HTERT RPE-1 (cell line): ENCODE measurements around the gene TERT.
"Not testable (repeated sequence)": the region's sequence is repeated elsewhere in the genome, so short reads cannot be mapped to it uniquely, and the experiment has no call there.

Experiments
- in situ Hi-C: fragments of 300-500 bp; cut with MboI; formaldehyde crosslinking; loops from 4 replicates; pipeline ENCODE4 v1.14.3; 2020; ENCODE audit warnings: low sequenced_read_pairs

The TERT gene

DNA sequence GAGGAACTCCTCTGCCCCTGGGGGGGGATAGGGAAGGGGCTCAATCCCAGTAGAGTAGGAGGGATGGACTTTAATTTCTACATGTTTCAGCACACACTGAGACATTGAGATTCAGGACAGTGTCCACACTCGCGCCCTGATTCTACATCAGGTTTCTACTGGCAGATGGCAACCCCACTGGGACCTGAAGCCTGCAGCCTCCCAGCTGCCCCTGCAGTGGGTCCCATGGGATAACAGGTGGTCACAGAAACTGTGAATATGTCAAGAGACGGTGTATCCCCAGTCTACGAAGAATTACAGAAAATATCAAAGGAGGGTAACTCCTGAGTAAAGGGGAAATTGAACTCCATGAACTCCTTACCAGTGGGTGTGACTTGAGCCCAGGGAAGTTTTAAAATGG lies 2.4 kb upstream of the TERT start:
- in situ Hi-C loops, result no loop called here

GRCh38 chr5:1295650-1296037 lies 776 bp upstream of the TERT start:
- in situ Hi-C loops, result no loop called here

- in situ Hi-C loops, result no loop called here
These were observed 548 bp downstream of the TERT start for GRCh38 chr5:1294206-1294834.

DNA sequence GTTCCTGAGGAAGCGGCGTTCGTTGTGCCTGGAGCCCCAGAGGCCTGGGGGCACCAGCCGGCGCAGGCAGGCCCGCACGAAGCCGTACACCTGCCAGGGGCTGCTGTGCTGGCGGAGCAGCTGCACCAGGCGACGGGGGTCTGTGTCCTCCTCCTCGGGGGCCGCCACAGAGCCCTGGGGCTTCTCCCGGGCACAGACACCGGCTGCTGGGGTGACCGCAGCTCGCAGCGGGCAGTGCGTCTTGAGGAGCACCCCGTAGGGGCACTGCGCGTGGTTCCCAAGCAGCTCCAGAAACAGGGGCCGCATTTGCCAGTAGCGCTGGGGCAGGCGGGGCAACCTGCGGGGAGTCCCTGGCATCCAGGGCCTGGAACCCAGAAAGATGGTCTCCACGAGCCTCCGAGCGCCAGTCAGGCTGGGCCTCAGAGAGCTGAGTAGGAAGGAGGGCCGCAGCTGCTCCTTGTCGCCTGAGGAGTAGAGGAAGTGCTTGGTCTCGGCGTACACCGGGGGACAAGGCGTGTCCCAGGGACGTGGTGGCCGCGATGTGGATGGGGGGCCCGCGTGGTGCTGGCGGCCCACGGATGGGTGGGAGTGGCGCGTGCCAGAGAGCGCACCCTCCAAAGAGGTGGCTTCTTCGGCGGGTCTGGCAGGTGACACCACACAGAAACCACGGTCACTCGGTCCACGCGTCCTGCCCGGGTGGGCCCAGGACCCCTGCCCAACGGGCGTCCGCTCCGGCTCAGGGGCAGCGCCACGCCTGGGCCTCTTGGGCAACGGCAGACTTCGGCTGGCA lies 1.3 kb downstream of the TERT start:
- in situ Hi-C loops, result no loop called here

DNA sequence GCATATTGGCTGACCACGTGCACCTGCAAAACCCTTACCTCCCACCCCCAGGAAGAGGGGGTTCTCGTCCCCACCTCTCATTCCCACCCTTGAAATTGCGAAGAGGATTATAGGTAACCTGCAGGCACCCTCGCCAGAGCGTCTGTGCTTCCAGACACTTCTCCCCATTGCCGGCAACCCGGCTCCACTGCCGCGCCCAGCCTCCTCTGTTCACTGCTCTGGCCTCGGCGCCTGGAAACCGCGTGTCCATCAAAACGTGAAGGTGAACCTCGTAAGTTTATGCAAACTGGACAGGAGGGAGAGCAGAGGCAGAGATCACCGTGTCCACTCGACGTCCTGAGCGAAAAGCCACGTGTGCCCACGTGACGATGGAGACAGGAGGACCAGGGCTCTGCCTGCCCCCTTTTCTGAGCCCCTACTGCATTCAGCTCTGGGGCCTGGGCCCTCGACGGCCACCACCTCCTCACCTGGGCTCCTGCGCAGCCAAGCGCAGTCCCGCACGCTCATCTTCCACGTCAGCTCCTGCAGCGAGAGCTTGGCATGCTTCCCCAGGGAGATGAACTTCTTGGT lies 1.9 kb downstream of the TERT start:
- in situ Hi-C loops, result no loop called here

GRCh38 chr5:1292139-1292538 lies 2.7 kb downstream of the TERT start:
- in situ Hi-C loops, result no loop called here

DNA sequence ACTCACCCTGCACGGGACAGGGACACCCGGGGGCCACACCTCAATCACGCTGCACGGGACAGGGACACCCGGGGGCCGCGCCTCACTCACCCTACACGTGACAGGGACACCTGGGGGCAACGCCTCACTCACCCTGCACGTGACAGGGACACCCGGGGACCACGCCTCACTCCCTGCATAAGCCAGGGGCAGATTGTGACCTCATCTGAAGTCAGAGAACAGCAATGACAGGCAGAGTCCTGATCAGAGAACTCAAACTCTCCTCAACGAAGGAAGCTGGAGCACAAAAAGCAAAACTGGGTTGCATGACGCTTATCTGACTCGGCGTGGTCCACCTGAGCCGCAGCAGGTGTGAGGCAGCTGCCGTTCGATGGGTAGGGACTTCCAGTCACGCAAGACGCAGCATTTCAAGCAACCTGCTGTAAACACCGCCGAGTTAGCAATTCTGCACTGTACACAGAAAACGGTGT lies 3.2 kb downstream of the TERT start:
- in situ Hi-C loops, result no loop called here

- in situ Hi-C loops, result not testable (repeated sequence)
These were observed 3.9 kb downstream of the TERT start for GRCh38 chr5:1290956-1291355.

GRCh38 chr5:1289559-1289958 lies 5.3 kb downstream of the TERT start:
- in situ Hi-C loops, result not testable (repeated sequence)

DNA sequence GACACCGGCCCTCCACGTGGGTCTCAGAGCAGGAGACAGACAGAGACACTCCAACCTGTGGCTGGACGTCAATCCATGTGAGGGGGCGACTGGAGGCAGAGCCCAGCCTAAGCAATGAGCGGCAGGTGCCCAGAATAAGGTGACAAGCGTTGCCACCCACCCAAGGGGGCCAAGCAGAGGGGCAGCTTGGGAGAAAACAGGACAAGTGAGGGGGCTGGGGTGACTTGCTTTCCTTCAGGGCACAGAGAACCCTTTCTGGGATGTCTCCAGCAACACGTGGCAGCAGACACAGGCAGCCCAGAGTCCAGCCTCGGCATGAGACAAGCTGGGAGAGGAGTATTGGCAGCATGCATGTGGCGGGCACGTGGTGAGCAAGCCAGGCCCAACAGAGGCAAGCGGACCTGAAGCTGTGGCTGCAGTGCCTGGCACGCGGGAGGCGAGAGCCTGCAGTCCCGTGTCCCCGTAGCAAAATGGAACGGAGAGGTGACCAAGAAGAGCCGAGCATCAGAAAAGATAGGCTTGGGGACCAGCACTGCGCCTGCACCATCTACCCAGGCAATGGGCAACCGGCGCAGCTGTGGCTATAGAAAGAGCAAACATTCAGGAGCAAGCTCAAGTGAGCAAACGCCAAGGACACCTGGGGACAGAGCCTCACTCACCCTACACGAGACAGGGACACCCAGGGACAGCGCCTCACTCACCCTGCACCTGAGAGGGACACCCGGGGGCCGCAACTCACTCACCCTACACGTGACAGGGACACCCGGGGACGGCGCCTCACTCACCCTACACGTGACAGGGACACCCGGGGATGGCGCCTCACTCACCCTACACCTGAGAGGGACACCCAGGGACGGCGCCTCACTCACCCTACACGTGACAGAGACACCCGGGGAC lies 6.2 kb downstream of the TERT start:
- in situ Hi-C loops, result no loop called here

DNA sequence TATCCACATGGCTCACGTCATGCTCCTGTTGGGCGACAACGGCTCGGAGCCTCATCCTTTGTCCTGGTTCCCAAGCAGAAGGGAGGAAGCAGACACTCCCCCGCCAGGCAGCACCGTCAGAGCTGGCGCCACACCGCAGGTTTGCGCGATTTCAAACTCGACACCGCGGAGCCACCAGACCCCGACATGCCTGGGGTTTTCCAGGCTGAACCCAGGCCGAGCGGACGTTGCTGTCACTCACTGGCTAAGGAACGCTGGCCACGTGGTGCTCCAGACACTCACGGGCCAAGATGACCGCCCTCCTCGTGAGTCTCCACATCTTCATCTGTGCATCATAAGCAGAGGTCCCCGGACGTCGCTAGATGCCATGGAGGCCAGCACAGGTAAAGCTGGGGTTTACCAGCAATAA lies 9.0 kb downstream of the TERT start:
- in situ Hi-C loops, result no loop called here

DNA sequence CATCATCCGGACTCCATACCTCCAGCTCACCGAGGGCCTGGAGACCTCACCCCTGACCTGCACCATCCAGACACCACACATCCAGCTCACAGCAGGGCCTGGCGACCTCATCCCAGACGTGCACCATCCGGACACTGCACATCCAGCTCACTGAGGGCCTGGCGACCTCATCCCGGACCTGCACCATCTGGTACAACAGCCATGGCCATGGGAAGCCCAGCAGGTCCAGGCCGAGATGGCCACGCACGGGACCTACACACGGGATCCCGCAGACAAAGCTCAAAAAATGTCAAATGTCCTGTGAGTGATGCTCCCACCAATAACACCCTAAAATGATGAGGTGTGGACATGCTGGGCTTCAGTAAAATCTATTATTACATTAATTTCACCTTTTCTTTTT lies 9.7 kb downstream of the TERT start:
- in situ Hi-C loops, result no loop called here

- in situ Hi-C loops, result not testable (repeated sequence)
These were observed 10.4 kb downstream of the TERT start for GRCh38 chr5:1284336-1284970.

DNA sequence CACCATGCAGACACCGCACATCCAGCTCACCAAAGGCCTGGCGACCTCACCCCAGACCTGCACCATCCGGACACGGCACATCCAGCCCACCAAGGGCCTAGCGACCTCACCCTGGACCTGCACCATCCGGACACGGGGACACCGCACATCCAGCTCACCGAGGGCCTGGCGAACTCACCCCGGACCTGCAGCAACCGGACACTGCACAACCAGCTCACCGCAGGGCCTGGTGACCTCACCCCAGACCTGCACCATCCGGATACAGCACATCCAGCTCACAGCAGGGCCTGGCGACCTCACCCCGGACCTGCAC lies 11.2 kb downstream of the TERT start:
- in situ Hi-C loops, result not testable (repeated sequence)

DNA sequence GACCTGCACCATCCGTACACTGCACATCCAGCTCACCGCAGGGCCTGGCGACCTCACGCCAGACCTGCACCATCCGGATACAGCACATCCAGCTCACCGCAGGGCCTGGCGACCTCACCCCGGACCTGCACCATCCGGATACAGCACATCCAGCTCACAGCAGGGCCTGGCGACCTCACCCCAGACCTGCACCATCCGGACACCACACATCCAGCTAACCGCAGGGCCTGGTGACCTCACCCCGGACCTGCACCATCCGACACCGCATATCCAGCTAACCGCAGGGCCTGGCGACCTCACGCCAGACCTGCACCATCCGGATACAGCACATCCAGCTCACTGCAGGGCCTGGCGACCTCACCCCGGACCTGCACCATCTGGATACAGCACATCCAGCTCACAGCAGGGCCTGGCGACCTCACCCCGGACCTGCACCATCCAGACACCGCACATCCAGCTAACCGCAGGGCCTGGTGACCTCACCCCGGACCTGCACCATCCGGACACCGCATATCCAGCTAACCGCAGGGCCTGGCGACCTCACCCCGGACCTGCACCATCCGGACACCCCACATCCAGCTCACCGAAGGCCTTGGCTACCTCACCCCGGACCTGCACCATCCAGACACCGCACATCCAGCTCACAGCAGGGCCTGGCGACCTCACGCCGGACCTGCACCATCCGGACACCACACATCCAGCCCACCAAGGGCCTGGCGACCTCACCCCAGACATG lies 11.7 kb downstream of the TERT start:
- in situ Hi-C loops, result not testable (repeated sequence)

DNA sequence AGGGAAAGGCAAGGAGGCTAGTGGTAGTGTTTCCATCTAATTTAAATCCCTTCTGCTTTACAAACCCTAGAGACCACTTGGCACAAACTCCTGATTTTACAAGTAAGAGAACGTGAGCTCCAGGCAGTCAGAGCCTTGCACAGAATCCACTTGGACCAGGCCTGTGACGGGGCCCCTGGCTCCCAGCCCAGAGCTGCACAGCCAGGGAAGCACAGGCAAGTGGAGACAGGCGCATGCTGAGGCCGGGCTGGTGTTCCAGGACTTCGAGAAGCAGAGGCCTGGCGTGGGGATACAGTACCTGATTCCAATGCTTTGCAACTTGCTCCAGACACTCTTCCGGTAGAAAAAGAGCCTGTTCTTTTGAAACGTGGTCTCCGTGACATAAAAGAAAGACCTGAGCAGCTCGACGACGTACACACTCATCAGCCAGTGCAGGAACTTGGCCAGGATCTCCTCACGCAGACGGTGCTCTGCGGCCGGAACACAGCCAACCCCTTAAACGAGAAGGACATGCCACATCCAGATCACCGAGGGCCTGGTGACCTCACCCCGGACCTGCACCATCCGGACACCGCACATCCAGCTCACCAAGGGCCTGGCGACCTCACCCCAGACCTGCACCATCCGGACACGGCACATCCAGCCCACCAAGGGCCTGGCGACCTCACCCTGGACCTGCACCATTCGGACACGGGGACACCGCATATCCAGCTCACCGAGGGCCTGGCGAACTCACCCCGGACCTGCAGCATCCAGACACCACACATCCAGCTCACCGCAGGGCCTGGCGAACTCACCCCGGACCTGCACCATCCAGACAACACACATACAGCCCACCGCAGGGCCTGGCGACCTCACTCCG lies 12.5 kb downstream of the TERT start:
- in situ Hi-C loops, result no loop called here

GRCh38 chr5:1281038-1281882 lies 13.6 kb downstream of the TERT start:
- in situ Hi-C loops, result no loop called here
